ENCODE results near the gene BDKRB2. TPM values are rescaled to one million over a fixed set of nuclear protein-coding genes. Genes with fewer than 3 reads are reported as not detected.

Gene BDKRB2
- total RNA-seq, 1 donor from 2014 or later = 0.49 TPM

DNA sequence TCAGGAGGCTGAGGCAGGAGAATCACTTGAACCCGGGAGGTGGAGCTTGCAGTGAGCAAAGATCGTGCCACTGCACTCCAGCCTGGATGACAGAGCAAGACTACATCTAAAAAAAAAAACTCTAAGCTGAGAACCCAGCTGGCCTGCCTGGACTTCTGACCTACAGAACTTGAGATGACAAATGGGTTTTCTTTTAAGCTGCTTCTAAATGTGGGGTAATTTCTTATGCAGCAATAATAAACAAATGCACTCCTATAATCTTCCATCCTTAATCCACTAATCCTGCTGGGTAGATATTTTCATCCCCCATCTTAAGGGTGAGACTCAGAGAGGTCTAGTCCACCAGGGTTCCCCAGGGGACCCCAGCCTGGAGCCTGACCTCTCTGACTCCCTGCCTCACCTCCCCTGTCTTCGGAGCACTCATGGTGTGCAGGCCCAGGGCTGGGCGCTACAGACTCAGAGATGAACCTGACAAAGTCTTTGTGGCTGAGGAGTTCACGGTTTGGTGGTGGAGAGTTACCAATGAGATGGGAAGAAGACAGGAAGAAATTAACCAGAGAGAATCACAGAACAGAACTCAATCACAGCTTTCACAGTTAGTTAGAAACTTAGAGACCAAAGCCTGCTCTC lies 39.7 kb upstream of the BDKRB2 start:
- no peak for DNase-seq
- TF ChIP-seq, protein P1, sequence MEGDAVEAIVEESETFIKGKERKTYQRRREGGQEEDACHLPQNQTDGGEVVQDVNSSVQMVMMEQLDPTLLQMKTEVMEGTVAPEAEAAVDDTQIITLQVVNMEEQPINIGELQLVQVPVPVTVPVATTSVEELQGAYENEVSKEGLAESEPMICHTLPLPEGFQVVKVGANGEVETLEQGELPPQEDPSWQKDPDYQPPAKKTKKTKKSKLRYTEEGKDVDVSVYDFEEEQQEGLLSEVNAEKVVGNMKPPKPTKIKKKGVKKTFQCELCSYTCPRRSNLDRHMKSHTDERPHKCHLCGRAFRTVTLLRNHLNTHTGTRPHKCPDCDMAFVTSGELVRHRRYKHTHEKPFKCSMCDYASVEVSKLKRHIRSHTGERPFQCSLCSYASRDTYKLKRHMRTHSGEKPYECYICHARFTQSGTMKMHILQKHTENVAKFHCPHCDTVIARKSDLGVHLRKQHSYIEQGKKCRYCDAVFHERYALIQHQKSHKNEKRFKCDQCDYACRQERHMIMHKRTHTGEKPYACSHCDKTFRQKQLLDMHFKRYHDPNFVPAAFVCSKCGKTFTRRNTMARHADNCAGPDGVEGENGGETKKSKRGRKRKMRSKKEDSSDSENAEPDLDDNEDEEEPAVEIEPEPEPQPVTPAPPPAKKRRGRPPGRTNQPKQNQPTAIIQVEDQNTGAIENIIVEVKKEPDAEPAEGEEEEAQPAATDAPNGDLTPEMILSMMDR (IDR thresholded peaks at IDR 0.05; ENCODE audit: borderline replicate concordance) = no peak
- intact Hi-C loops (cut with micrococcal nuclease) = no loop called here
- Histone ChIP-seq H3K4me1 (no peaks in the 10 kb centered on the region), H3K36me3 (no peaks in the 10 kb centered on the region), H3K27me3 (ENCODE audit: low read depth) (peaks cover 46% of the 10 kb centered on the region), H3K4me3 (no peak overlapping the region), H3K27ac (replicated peaks) (no peak overlapping the region), H3K9me3 (replicated peaks) (no peaks in the 10 kb centered on the region)

- intact Hi-C loops (cut with micrococcal nuclease) = no loop called here
- TF ChIP-seq, protein P1 (IDR thresholded peaks at IDR 0.05; ENCODE audit: borderline replicate concordance) = no peak
- no peak for DNase-seq
- H3K27ac ChIP-seq (replicated peaks) = no peak overlapping the region
- no peaks in the 10 kb centered on the region for H3K9me3 ChIP-seq (replicated peaks)
- H3K4me1 ChIP-seq = no peaks in the 10 kb centered on the region
- no peaks in the 10 kb centered on the region for H3K36me3 ChIP-seq
- H3K27me3 ChIP-seq (ENCODE audit: low read depth) = peaks cover 51% of the 10 kb centered on the region
- H3K4me3 ChIP-seq = no peak overlapping the region
Measured at GRCh38 chr14:96165493-96166436, 38.9 kb upstream of the BDKRB2 start.

DNA sequence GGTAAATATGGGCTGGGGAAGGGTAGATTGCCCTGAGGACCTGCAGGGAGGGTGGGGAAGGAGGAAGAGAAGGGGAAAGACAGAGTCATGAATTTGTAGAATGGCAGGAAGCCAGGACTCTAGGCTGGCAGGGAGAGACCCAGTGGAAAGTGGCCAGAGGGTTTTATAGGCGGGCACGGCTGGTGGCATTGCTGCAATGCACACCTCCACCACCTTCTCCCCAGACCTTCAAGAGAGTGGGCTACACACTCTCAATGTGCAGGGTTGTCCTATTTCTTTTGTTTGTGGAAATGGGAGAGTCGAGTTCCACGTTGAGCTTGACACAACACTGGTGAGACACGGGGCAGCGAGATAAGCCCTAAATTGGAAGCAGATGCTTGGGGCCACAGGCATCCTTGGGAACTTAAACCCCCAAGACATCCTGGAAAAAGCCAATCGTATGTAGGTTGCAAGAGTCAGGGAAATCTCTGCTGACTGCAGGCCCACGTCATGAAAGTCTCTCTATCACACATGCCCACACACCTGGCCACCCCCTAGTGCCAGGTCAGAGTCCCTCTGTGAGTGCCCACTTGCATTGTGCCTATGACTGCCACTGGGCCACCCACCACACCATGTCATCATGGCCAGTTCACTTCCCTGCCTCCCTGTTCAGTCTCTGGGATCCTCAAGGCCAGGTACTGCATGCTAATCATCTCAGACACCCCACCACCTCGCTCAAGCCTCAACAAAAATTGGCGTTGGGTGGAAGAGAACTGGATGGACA lies 38.0 kb upstream of the BDKRB2 start:
- TF ChIP-seq, protein P1 (IDR thresholded peaks at IDR 0.05; ENCODE audit: borderline replicate concordance) = no peak
- H3K9me3 ChIP-seq (replicated peaks) = no peaks in the 10 kb centered on the region
- peaks cover 60% of the 10 kb centered on the region for H3K27me3 ChIP-seq (ENCODE audit: low read depth)
- DNase-seq = no peak
- H3K36me3 ChIP-seq = no peaks in the 10 kb centered on the region
- no peak overlapping the region for H3K4me3 ChIP-seq
- H3K27ac ChIP-seq (replicated peaks) = no peak overlapping the region
- intact Hi-C loops (cut with micrococcal nuclease) = no loop called here
- H3K4me1 ChIP-seq = no peaks in the 10 kb centered on the region

DNA sequence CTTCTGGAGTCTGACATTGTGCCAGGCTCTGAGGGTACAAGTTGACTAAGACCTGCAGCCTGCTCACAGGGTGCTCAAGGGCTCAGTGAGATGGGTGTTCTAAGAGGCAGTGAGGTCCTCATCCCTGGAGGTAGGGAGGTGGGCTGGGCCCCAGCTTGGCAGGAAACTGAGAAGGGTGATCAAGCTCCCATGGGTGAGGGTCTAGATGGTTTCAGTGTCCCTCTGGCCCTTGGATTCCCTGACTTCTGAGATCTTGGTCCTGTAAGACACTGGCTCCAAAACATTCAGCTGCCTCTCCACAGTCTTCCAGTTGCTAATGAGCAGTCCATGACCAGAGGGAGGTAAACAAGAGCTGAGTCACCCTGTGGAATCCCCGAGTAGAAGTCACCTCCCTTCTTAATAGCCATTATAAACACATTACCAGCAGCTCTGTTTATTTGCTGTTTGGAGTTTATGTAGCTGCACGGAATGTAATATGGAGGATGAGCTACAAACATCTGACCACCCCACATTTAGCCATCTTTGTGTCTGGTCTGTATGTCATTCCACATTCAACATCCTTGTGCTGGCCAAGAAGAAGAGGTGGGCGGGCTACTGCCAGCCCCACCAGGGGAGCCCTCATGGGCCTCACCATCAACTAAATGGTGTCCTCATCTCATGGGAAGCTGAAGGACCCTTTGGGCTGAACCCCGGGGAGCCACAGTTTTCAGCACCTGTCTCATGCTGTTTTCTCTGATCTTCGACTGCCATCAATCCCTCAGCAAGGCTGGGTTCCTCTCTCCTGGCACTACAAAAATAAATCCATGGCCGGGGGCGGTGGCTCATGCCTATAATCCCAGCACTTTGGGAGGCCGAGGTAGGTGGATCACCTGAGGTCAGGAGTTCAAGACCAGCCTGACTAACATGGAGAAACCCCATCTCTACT lies 37.2 kb upstream of the BDKRB2 start:
- Histone ChIP-seq H3K36me3 (no peaks in the 10 kb centered on the region), H3K27me3 (ENCODE audit: low read depth) (peaks cover 68% of the 10 kb centered on the region), H3K4me3 (no peak overlapping the region), H3K27ac (replicated peaks) (no peak overlapping the region), H3K4me1 (no peaks in the 10 kb centered on the region), H3K9me3 (replicated peaks) (no peaks in the 10 kb centered on the region)
- intact Hi-C loops (cut with micrococcal nuclease) = no loop called here
- TF ChIP-seq, protein P1 (IDR thresholded peaks at IDR 0.05; ENCODE audit: borderline replicate concordance) = no peak
- DNase-seq = no peak

All from left ventricle myocardium inferior (tissue), 1 donor.